Astrocyte (in vitro differentiated cells and primary cell): ENCODE results near the gene ACY1. TPM values are rescaled to one million over a fixed set of nuclear protein-coding genes. Genes with fewer than 3 reads are reported as not detected.

Source experiments
- DNase-seq: peaks from one replicate; pipeline ENCODE4 v3.0.0-alpha.2; 2010; ENCODE audit warnings: low read depth
- FAIRE-seq: peaks from 2 replicates; lab custom pipeline; 2011; peaks lifted over from hg19 to GRCh38; lab: Jason Lieb, UNC
- H2AFZ ChIP-seq: 2 replicates; pipeline ENCODE4 v1.6.0; 2012; ENCODE audit warnings: low read depth, low read length, inconsistent platforms
- H3K27ac ChIP-seq: 2 replicates; pipeline ENCODE4 v1.5.1; 2011; ENCODE audit warnings: low read depth, low read length, inconsistent platforms
- H3K27me3 ChIP-seq: 2 replicates; pipeline ENCODE4 v1.6.0; 2011; ENCODE audit warnings: low read length, inconsistent platforms; ENCODE audit not compliant: insufficient read depth
- H3K36me3 ChIP-seq: 2 replicates; pipeline ENCODE4 v1.5.1; 2011; ENCODE audit warnings: low read length, inconsistent platforms; ENCODE audit not compliant: insufficient read depth
- H3K4me1 ChIP-seq: 2 replicates; pipeline ENCODE4 v1.5.1; 2011; ENCODE audit warnings: low read length, inconsistent platforms; ENCODE audit not compliant: insufficient read depth
- H3K4me2 ChIP-seq: 2 replicates; pipeline ENCODE4 v1.6.0; 2012; ENCODE audit warnings: low read length, inconsistent platforms
- H3K4me3 ChIP-seq: 2 replicates; pipeline ENCODE4 v1.5.1; 2011; ENCODE audit warnings: low read depth, mild to moderate bottlenecking, low read length, inconsistent platforms; ENCODE audit not compliant: insufficient read depth
- H3K79me2 ChIP-seq: 2 replicates; pipeline ENCODE4 v1.6.0; 2012; ENCODE audit warnings: mild to moderate bottlenecking, low read length, inconsistent platforms; ENCODE audit not compliant: insufficient read depth
- H3K9ac ChIP-seq: 2 replicates; pipeline ENCODE4 v1.6.0; 2012; ENCODE audit warnings: mild to moderate bottlenecking, low read length, inconsistent platforms
- H3K9me3 ChIP-seq: 2 replicates; pipeline ENCODE4 v1.5.1; 2012; ENCODE audit warnings: low read depth, mild to moderate bottlenecking, low read length, inconsistent platforms; ENCODE audit not compliant: insufficient read depth
- H4K20me1 ChIP-seq: 2 replicates; pipeline ENCODE4 v1.6.0; 2012; ENCODE audit warnings: low read length, inconsistent platforms; ENCODE audit not compliant: insufficient read depth
- H3K27ac Mint-ChIP-seq: one replicate; pipeline ENCODE4 v1.8.0; 2021; ENCODE audit warnings: mild to moderate bottlenecking, mixed read lengths; ENCODE audit not compliant: unreplicated experiment
- H3K27me3 Mint-ChIP-seq: one replicate; pipeline ENCODE4 v1.8.0; 2021; ENCODE audit warnings: low read depth, mixed read lengths; ENCODE audit not compliant: unreplicated experiment
- H3K36me3 Mint-ChIP-seq: one replicate; pipeline ENCODE4 v1.8.0; 2021; ENCODE audit warnings: low read depth, mixed read lengths; ENCODE audit not compliant: unreplicated experiment
- H3K4me1 Mint-ChIP-seq: one replicate; pipeline ENCODE4 v1.8.0; 2021; ENCODE audit warnings: low read depth, mixed read lengths; ENCODE audit not compliant: unreplicated experiment
- H3K4me3 Mint-ChIP-seq: one replicate; pipeline ENCODE4 v1.8.0; 2021; ENCODE audit warnings: mild to moderate bottlenecking, moderate library complexity, mixed read lengths; ENCODE audit not compliant: unreplicated experiment
- H3K9me3 Mint-ChIP-seq: one replicate; pipeline ENCODE4 v1.8.0; 2021; ENCODE audit warnings: mild to moderate bottlenecking, mixed read lengths; ENCODE audit not compliant: unreplicated experiment
- CTCF ChIP-seq: IDR thresholded peaks from 2 replicates; pipeline ENCODE4 v1.5.1; 2011; ENCODE audit warnings: low read depth, mild to moderate bottlenecking, inconsistent platforms, low read length, moderate library complexity; ENCODE audit not compliant: insufficient read depth
- EZH2 ChIP-seq: IDR thresholded peaks from 2 replicates; pipeline ENCODE4 v1.6.1; 2012; ENCODE audit warnings: mild to moderate bottlenecking, low read length, inconsistent platforms; ENCODE audit not compliant: insufficient read depth
- total RNA-seq: library from RNA; stranded (reverse); gene quantifications from 2 replicates; pipeline ENCODE4 v1.2.1, GENCODE V29; 2021

ACY1 gene
- total RNA-seq, 1 donor from 2014 or later: 16.4 TPM

- H2AFZ ChIP-seq: no peak overlapping the region
- peaks cover 14% of the 10 kb centered on the region for H3K79me2 ChIP-seq
- Mint-ChIP-seq H3K9me3 (no peaks in the 10 kb centered on the region), H3K27me3 (no peaks in the 10 kb centered on the region), H3K27ac (no peak overlapping the region), H3K36me3 (no peaks in the 10 kb centered on the region), H3K4me3 (peak overlapping the region; percentile 31), H3K4me1 (peaks cover 6% of the 10 kb centered on the region)
- FAIRE-seq: no peak
- H4K20me1 ChIP-seq: peaks cover 6% of the 10 kb centered on the region
- TF ChIP-seq CTCF (no peak), EZH2 (no peak)
- no peak for DNase-seq
- no peak overlapping the region for H3K27ac ChIP-seq
- no peaks in the 10 kb centered on the region for H3K27me3 ChIP-seq
- H3K9me3 ChIP-seq: no peaks in the 10 kb centered on the region
- H3K4me2 ChIP-seq: no peak overlapping the region
- peaks cover 28% of the 10 kb centered on the region for H3K4me1 ChIP-seq
- H3K4me3 ChIP-seq: no peak overlapping the region
- no peak overlapping the region for H3K9ac ChIP-seq
- peaks cover 2% of the 10 kb centered on the region for H3K36me3 ChIP-seq
Observed at GRCh38 chr3:51977446-51978142, 5.7 kb upstream of the ACY1 start.

- H3K4me1 ChIP-seq: peaks cover 30% of the 10 kb centered on the region
- no peaks in the 10 kb centered on the region for H3K27me3 ChIP-seq
- H3K27ac ChIP-seq: no peak overlapping the region
- no peak overlapping the region for H3K9ac ChIP-seq
- DNase-seq (no peak), FAIRE-seq (no peak)
- no peaks in the 10 kb centered on the region for H3K36me3 Mint-ChIP-seq
- TF ChIP-seq EZH2 (no peak), CTCF (no peak)
- no peak overlapping the region for H3K27ac Mint-ChIP-seq
- no peak overlapping the region for H3K4me3 ChIP-seq
- peaks cover 6% of the 10 kb centered on the region for H4K20me1 ChIP-seq
- no peak overlapping the region for H3K4me2 ChIP-seq
- H3K27me3 Mint-ChIP-seq: no peaks in the 10 kb centered on the region
- peaks cover 14% of the 10 kb centered on the region for H3K79me2 ChIP-seq
- peaks cover 2% of the 10 kb centered on the region for H3K36me3 ChIP-seq
- no peak overlapping the region for H3K4me3 Mint-ChIP-seq
- H3K9me3 Mint-ChIP-seq: no peaks in the 10 kb centered on the region
- peaks cover 8% of the 10 kb centered on the region for H3K4me1 Mint-ChIP-seq
- H3K9me3 ChIP-seq: no peaks in the 10 kb centered on the region
- no peak overlapping the region for H2AFZ ChIP-seq
Observed at GRCh38 chr3:51978143-51978502, 5.2 kb upstream of the ACY1 start.

- Histone ChIP-seq H4K20me1 (peaks cover 6% of the 10 kb centered on the region), H3K4me1 (peaks cover 22% of the 10 kb centered on the region), H3K27ac (no peak overlapping the region), H3K9me3 (no peaks in the 10 kb centered on the region), H3K4me3 (no peak overlapping the region), H3K27me3 (no peaks in the 10 kb centered on the region), H3K79me2 (peaks cover 17% of the 10 kb centered on the region), H3K4me2 (no peak overlapping the region), H2AFZ (no peak overlapping the region), H3K9ac (no peak overlapping the region), H3K36me3 (peaks cover 2% of the 10 kb centered on the region)
- Mint-ChIP-seq H3K9me3 (no peaks in the 10 kb centered on the region), H3K27ac (no peak overlapping the region), H3K27me3 (no peaks in the 10 kb centered on the region), H3K4me3 (no peak overlapping the region), H3K4me1 (peaks cover 4% of the 10 kb centered on the region), H3K36me3 (no peaks in the 10 kb centered on the region)
- DNase-seq: no peak
- TF ChIP-seq EZH2 (no peak), CTCF (no peak)
- no peak for FAIRE-seq
Observed at GRCh38 chr3:51980253-51980652, 3.1 kb upstream of the ACY1 start.
